ENCODE results near the gene TFF3. TPM values are rescaled to one million over a fixed set of nuclear protein-coding genes. Genes with fewer than 3 reads are reported as not detected.

Gene TFF3
- total and polyA plus RNA-seq, 2 experiments from 2014 or later = 0.38 TPM; not detected in 1

- no peaks in the 10 kb centered on the region for H3K4me1 ChIP-seq (ENCODE audit: low read depth)
- H3K27ac ChIP-seq = no peak overlapping the region
- no peaks in the 10 kb centered on the region for H3K36me3 ChIP-seq
- H3K27me3 ChIP-seq = no peaks in the 10 kb centered on the region
- DNase-seq (ENCODE audit: low read depth in 1 of 2, low spot score in 1 of 2) = no peak
- no peaks in the 10 kb centered on the region for H3K9me3 ChIP-seq (ENCODE audit: low read depth)
- H3K4me3 ChIP-seq = no peak overlapping the region
- TF ChIP-seq CTCF (IDR thresholded peaks at IDR 0.05; ENCODE audit: low read depth, low read length) = no peak
These were observed 32.5 kb downstream of the TFF3 start for GRCh38 chr21:42282715-42283114.

GRCh38 chr21:42282021-42282420 is 33.2 kb downstream of the TFF3 start:
- Histone ChIP-seq H3K36me3 (no peaks in the 10 kb centered on the region), H3K4me3 (no peak overlapping the region), H3K9me3 (ENCODE audit: low read depth) (no peaks in the 10 kb centered on the region), H3K27ac (no peak overlapping the region), H3K4me1 (ENCODE audit: low read depth) (no peaks in the 10 kb centered on the region), H3K27me3 (no peaks in the 10 kb centered on the region)
- DNase-seq (ENCODE audit: low read depth in 1 of 2, low spot score in 1 of 2) = no peak
- no peak for TF ChIP-seq CTCF (IDR thresholded peaks at IDR 0.05; ENCODE audit: low read depth, low read length)

- Histone ChIP-seq H3K4me3 (no peak overlapping the region), H3K9me3 (ENCODE audit: low read depth) (no peaks in the 10 kb centered on the region), H3K27me3 (no peaks in the 10 kb centered on the region), H3K27ac (no peak overlapping the region), H3K36me3 (no peaks in the 10 kb centered on the region), H3K4me1 (ENCODE audit: low read depth) (no peaks in the 10 kb centered on the region)
- no peak for TF ChIP-seq CTCF (IDR thresholded peaks at IDR 0.05; ENCODE audit: low read depth, low read length)
- DNase-seq (ENCODE audit: low read depth in 1 of 2, low spot score in 1 of 2) = no peak
These were observed 34.0 kb downstream of the TFF3 start for GRCh38 chr21:42281181-42281680.

GRCh38 chr21:42280356-42281180 is 34.6 kb downstream of the TFF3 start:
- no peak for DNase-seq (ENCODE audit: low read depth in 1 of 2, low spot score in 1 of 2)
- H3K9me3 ChIP-seq (ENCODE audit: low read depth) = no peaks in the 10 kb centered on the region
- H3K36me3 ChIP-seq = no peaks in the 10 kb centered on the region
- no peak for TF ChIP-seq CTCF (IDR thresholded peaks at IDR 0.05; ENCODE audit: low read depth, low read length)
- H3K4me3 ChIP-seq = no peak overlapping the region
- no peak overlapping the region for H3K27ac ChIP-seq
- H3K4me1 ChIP-seq (ENCODE audit: low read depth) = no peaks in the 10 kb centered on the region
- no peaks in the 10 kb centered on the region for H3K27me3 ChIP-seq

- TF ChIP-seq CTCF (IDR thresholded peaks at IDR 0.05; ENCODE audit: low read depth, low read length) = no peak
- Histone ChIP-seq H3K27ac (no peak overlapping the region), H3K9me3 (ENCODE audit: low read depth) (no peaks in the 10 kb centered on the region), H3K27me3 (no peaks in the 10 kb centered on the region), H3K4me3 (no peak overlapping the region), H3K36me3 (no peaks in the 10 kb centered on the region), H3K4me1 (ENCODE audit: low read depth) (no peaks in the 10 kb centered on the region)
- DNase-seq (ENCODE audit: low read depth in 1 of 2, low spot score in 1 of 2) = no peak
These were observed 35.3 kb downstream of the TFF3 start for GRCh38 chr21:42279888-42280287.

All from cardiac muscle cell (in vitro differentiated cells and primary cell).